NCI-H2227 (cell line): ENCODE measurements around the gene KASH5.

Experiments used
- DNase-seq: peaks from one replicate; lab custom pipeline; 2025; ENCODE audit not compliant: unreplicated experiment; lab: John Stamatoyannopoulos, UW

KASH5 gene

DNA sequence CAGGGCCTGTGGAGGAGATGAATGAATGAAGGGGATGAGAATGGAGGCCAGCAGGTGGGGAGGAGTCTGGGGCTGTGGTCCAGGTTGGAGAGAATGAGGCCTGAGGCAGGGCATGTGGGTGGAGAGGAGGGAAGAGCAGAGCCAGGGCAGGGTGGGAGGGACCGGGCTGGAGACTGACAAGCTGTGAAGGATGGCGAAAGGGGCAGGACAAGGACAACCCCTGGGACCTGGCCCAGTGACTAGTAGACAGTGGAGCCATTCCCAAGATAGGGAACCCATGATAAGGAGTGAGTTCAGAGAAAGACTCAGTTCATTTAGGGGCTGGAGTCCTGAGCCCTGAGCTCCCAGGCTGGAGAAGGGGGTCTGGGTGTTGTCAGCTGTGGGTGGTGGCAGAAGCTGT lies 32.2 kb downstream of the KASH5 start:
- no peak for DNase-seq

DNA sequence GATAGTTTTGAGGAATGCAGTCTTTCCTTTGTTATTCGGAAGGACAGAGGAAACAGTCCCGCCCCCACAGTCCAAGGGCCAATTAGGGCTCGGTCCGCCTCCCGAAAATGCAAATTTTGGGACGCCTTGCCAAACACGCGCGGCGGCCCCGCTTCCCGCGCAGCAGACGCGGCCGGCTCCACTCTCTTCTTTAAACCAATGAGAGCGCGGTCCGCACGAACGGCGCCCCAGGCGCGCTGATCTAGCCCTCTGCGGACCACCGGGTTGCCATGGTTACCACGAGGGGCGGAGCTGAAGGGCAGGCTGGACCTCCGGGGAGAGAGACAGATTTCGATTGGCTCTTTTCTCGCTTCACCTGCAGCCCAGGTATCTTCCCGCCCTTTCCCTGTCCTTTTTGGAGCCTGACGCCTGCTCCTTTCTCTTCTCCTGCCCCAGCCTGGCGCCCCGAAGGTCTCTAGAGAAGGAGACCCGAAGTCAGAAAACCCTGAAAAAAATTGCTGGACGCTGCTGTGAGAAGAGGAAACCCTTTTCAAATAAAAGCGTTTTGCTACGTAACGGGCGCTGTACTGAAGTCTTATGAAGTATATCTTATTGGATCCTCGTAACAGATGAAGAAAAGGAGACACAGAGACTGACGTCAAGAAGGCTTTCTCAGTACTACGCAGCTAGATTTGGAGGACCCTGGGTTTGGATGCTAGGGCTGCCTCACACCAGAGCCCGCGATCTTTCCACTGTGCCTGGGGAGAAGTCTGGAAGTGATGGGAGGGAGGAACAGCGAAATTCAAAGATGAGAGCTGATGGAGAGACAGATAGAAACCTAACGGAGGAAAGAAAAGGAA lies 33.2 kb downstream of the KASH5 start:
- peak; percentile 96 for DNase-seq

DNA sequence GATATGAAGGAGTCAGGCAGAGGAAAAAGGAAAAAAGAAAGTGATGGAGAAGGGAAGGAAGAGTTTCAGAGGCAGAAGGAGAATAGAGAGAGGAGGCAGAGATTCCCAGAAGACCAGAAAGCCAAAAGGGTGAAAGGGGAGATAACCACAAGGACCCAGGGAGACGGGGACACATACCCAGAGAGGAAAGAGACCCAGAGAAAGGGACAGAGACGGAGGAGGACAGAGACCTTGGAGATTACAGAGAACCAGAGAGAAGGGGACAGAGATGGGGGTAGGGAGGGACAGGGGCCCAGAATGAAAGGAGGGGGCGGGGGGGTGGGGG lies 33.8 kb downstream of the KASH5 start:
- no peak for DNase-seq

DNA sequence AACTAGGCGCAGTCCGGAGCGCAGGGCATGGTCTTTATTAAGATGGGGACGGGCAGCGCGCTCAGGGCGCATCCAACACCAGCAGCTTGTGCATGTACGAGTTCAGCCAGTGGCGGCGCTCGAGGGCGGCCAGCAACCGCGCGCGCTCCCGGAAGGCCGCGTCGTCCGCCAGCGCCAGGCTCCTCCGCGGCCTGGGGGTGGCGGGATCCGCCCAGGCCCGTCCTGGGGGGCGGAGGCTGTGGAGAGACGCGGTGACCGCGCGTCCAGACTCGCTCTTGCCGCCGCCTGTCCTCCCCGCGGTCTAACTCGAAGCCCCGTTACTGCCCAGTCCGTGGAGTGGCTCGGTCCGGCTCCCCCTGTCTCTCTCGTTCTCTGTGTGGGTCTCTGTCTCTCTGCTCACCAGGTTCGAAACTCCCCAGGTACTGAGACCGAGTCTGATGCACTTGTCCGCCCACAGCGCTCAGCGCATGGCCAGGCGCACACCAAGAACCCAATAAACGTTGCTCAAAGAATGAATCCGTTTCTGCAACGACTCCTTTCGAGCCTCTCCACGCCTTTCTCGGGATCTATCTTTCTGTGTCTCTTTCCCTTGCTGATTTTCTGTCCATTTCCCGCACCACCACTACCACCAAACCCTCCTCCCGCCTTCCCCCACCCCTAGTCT lies 34.5 kb downstream of the KASH5 start:
- peak; percentile 69 for DNase-seq

DNA sequence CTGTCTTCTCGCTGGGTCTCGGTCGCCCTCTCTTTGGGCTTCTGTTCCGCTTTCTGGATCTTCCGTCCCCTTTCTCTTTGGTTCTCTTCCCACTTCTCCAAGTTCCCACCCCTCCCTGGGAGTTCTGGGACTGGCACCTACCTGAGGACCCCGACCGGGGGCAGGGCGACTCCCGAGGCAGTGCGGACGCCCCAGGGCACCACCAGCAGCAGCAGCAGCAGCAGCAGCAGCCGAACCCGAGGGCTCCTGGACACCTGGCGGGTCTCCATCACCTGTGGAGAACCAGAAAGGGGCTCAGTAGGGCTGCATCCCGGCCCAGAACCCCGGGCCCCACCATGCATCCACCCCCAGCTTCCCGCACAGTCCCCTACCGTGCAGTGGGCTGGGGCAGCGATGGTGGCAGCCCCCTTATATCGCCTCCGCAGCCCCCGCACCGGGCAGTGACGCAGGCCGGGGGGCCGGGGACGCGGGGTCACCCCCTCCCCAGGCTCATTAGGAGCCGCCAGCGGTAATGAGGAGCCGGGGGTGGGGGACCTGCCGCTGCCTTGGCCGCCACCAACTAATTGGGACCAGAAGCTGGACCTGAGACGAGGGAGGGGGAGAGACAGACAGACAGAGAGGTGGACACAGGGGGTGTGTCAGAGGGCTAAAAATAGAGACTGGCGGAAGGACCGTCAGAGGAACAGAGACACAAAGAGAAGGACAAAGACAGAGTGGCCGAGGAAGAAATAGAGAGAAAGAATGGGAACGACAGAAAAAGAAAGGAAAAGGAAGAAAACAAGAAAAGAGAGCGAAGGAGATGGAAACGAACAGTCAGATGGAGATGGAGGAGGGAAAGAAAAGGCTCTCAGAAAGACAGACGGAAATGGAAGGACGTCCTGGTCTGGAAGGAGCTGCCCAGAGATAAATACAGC lies 35.3 kb downstream of the KASH5 start, which contains the start of gene PTH2:
TSS of gene PTH2 (minus strand) at position 371 of the 914 bp plus-strand sequence. CDS start at position 269, 102 bp downstream.
- DNase-seq: no peak

DNA sequence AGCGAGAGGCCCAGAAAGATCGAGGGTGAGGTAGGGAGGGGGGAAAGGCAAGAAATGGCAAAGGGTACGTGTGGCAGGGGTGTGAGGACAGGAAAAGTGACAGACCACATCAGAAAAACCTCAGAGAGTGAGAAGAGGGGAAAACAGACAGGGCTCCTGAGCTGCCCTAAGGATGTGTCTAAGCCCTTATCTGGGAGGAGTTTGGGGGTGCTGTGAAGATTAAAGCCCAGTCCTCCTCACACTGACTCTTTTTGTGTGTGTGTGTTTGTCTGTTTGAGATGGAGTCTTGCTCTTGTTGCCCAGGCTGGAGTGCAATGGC lies 35.9 kb downstream of the KASH5 start:
- DNase-seq: no peak

DNA sequence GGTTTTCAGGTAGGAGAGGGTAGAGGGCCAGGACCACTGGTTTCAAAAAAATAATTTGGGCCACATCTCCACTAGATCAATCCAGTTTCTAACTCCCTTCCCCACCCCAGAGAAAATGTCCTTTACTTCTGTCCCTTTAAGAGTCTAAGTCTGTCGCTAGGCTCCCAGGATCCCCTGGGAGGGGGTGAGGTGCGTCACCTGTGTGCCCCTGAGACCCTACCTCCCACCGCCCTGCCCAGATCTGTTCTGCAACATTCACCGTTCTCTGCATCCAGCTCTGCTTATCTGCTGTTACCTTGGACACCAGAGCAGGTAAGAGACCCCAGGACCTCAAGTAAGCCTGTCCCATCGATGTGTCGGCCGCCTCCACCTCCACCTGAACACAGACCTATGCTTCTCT lies 37.1 kb downstream of the KASH5 start, which contains the start of gene GFY:
TSS of gene GFY (plus strand) at position 211 of the 400 bp plus-strand sequence. CDS start 1,043 bp downstream, outside the sequence.
- DNase-seq: no peak

DNA sequence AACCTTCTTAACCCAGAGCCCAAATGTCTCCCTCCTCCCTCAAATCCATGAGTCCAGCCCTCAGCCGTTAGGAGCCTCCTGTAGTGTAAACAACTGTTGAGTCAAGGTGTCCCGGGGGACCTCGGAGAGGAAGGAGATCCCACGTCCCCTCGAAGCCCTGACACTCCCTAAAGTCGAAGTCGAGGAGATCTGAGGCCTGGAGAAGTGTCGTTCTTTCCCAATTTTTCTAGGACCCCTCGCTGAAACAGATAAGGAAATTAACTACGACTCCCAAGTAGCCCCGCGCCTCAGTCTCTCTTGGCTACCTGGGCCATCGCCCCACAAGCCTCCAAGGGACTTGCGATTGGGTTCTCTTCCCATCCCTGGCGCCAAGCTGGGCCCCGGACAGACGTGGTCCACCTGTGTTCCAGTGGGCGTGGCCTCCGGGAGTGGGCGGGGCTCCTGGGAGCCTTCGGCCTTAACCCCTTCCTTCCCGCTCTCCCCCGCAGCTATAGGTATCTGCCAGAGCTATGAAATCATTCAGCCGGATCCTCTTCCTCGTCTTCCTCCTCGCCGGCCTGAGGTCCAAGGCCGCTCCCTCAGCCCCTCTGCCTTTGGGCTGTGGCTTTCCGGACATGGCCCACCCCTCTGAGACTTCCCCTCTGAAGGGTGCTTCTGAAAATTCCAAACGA lies 38.0 kb downstream of the KASH5 start:
- DNase-seq: no peak

DNA sequence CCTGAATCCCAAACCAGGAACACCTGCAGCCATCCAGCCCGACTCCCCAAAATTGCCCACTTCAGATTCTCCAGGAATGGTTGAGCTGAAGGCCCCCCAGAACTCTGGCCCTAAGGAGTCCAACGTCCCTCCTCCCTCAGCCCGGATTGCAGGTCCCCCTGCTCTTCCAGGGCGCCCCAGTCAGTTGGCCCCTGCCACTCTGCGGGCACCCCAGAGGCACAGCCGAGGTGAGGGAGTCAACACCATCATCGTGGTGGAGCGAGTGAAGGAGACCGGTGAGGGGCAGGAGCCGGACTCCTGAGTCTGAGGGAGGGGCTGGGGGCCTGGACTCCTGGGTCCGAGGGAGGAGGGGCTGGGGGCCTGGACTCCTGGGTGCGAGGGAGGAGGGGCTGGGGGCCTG lies 39.3 kb downstream of the KASH5 start:
- no peak for DNase-seq

DNA sequence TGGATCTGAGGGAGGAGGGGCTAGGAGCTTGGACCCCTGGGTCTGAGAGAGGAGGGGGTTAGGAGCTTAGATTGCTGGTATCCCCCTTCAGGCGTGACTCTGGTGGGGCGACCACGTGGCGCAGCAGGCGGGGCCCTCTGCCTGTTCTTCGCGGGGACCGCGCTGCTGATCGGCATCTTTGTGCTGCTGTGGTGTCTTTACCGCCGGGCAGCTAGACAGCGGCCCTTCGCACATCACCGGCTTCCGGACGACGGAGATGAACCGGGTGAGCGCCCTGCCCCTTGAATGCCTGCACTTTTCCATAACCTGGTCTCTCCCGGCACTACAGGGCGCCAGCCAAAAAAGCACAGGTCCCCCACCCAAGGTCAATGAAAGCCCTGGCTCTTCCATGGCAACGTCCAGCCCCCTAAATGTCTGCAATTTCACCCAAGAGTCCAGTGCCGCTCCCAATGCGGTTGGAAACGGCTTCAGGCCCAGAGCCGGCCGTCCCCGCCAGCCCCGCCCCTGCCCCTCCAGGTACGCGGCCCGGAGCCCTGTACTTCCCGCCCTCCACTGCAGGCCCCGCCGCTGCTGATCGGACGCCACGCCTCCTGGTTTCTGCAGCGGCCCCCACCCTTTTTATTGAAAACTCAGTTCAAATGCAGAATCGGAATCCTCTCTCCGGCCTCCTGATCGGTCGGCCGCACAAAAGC lies 40.0 kb downstream of the KASH5 start:
- DNase-seq: peak; percentile 46

DNA sequence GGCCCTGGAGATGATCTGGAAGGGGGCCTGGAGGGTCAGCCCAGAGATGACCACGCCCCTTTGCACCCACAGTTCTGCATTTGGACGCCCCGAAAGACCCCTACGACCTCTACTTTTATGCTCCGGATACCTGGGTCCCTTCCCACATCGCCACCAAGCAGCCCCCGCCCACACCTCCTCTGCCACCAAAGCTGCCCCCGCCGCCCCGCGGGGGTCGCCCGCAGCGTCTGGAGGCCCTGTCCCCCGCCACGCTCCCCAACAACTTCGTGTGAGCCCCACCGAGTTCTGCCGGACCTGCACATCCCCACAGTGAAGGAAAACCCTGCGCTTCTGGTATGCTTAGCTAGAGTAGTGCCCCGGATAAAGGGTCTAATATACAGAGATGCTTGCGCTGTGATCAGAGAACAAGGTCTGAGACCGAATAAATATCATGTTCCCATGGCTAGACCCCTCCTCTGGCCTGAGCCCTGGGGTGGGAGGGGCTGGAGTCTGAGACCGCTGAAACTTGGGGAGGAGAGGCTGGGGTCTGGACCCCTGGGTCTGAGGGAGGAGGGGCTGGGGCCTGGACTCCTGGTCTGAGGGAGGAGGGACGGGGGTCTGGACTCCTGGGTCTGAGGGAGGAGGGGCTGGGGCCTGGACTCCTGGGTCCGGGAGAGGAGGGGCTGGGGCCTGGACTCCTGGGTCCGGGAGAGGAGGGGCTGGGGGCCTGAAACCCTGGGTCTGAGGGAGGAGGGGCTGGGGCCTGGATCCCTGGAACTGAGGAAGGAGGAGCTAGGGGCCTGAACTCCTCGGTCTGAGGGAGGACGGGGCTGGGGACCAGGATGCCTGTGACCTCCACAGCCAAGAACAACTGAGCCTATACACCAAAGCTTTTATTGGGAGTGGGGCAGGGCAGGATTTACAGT lies 40.8 kb downstream of the KASH5 start:
- DNase-seq: no peak

DNA sequence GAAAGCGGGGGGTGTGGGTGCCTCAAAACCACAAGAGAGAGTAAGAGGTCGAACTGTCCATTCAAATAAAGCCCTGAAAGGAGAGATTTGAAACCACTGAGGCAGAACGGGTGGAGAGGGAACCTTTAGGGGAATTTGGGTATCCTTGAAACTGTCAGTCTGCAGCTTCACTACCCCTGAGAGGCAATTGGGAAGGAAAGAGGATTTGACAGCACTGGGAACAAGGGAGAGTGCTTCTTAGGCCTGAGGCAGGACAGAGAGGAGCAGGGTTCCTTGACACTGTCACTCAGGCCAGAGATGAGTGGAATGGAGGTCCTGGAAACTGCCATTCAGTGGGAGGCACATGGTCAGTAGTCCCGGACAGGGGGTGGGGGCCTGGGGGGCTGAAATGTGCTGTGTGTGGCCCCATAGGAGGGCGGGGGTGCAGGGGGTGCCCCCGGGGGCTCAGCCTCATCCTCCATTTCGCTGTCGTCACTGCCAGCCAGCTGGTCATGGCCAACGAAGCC lies 42.2 kb downstream of the KASH5 start:
- no peak for DNase-seq

DNA sequence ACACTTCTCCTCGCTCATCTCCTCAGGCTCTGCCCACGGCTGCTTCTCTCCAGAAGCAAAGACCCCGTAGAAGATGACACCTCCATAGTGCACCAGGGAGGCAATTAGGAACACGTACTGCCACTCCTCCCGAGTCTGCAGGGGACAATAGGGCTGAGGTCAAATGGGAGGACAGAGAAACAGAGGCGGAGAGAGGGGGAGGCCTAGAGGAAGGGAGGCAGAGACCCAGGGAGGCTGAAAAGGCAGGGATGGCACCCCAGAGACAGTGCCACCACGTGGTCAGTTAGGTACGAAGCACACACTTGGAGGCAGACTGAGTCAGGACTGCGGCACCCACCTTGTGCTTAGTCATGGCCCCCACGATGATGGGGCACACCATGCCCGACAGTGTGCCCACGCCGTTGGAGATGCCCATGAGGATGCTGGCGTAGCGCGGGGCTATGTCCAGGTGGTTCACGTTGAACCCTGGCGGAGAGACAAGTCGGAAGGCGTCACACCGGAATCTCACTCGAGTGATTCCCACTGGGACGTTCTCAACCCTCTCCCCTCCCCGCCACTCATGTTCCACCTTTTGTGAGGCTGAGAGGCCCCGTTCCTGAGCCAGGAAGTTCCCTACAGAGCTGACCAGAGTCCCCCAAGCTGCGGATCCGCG lies 42.8 kb downstream of the KASH5 start:
- no peak for DNase-seq

DNA sequence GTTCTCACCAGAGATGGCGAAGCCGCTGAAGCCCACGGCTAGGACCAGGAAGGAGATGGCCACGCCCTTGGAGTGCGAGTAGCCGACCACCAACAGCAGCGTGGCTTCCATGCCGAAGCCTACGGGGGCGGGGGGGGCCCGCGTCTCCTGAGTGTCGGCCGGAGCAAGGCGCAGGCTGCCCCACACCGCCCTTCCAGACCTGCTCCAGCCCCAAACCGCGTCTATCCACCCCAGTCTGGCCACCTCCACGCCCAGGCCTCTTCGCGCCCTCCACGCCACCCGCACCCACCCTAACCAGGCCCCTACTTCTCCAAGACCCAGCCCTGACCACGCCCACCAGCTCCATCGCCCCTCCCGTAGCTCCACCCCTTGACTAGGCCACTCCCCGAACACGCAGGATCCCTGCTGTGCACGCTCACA lies 43.3 kb downstream of the KASH5 start:
- no peak for DNase-seq

DNA sequence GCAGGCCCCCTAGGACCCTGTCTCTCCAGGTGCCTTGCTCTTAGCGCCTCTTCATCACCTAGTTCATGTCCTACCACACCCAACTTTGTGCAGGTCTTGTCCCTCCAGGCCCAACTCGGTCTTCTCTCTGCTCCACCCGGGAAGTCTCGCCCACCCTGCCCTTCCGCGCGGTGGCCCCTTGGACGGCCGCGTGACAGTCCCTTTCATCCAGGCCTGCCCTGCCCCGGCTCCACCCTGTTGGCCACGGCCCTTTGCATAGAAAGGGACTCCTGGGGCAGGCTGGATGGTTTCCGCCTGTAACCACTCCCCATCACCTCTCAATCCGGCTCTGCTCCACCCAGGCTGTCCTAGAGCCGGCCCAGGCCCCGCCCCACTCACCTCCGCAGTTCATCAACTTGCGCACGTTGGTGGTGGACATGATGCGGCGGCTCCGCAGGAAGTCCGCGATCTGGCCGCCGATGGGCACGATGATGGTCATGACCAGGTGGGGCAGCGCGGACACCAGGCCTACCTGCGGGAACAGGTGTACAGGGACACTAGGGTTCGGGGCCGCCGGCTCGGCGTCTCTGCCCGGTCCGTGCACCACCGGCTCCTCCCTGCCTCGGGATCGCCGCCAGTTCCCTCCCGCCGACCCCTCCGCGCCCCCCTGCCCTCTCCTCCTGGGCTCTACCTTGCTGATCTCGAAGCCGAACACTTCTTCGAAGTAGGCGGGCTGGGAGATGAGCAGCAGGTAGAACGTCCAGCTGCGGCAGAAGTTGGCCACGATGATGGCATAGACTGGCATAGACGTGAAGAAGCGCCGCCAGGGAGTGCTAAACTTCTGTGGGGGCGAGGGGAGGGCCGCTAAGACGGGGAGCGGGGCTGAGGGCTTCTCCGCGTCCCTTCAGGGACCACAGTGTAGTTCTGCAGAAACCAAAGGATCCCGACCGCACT lies 44.4 kb downstream of the KASH5 start:
- DNase-seq: no peak

DNA sequence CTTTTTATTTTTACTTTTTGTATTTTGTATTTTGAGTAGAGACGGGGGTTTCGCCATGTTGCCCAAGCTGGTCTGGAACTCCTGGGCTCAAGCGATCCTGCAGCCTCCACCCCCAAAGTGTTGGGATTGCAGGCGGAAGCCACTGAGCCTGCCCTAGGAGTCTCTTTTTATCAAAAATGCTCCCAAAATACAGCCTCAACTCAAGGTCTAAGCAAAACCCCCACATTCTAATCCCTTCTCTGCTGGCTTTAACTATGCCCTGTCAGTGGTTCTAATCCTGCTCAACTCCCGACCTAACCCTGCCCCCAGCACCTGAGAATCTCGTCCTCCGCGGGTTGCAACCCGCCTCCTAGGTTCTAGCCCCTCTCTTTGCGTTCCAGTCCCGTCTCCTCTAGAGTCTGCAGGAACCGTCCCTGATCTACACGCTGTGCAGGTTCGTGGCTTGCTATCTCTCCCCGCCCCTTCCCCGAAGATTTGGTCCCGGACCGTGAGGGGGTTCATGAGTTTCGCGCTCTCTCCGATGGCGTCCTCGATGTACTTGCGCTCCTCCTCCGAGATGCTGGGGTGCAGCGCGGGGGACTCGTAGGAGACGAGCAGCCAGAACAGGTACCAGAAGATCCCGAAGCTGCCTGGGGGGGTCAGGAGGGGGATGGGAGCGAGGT lies 45.3 kb downstream of the KASH5 start:
- DNase-seq: no peak
